ENCODE results near the gene RIBC1.

DNA sequence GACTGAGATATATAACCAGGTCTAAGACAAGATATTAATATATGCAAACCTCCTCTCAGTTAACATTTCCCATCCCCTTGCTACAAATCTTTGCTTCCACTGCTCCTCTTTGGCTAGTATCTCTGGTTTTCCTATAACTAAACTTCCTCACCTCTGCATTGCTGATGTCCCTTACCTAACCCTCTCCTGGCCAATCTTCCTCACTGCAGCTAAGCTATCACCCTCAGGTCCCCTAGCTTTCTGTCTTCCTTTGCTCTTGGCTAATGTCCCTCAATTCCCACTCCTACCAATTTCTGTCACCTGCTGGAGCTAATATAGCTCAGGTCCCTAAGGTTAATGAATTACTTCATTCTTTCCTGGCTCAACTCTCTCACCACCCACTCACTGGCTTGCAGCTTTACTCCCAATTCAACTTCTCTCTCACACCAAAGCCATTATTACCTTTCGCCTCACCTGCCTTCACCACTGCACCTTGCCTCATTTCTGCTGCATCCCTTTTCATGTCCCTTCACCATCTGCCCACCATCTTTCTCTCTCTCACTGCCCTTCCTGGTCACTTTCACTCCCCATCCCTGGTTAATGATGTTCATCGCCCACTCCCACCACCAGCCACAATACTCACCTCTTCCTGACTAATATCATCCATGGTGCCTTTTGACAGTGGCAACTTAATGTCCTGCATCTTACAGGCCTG, 26.9 kb upstream of the RIBC1 start:
- TF ChIP-seq TAF1 (IDR thresholded peaks at IDR 0.05; ENCODE audit: low read depth) (no peak), EP300 (IDR thresholded peaks at IDR 0.05; ENCODE audit: borderline replicate concordance) (no peak), CEBPB (IDR thresholded peaks at IDR 0.05) (no peak)
- TF ChIP-seq, protein P1, sequence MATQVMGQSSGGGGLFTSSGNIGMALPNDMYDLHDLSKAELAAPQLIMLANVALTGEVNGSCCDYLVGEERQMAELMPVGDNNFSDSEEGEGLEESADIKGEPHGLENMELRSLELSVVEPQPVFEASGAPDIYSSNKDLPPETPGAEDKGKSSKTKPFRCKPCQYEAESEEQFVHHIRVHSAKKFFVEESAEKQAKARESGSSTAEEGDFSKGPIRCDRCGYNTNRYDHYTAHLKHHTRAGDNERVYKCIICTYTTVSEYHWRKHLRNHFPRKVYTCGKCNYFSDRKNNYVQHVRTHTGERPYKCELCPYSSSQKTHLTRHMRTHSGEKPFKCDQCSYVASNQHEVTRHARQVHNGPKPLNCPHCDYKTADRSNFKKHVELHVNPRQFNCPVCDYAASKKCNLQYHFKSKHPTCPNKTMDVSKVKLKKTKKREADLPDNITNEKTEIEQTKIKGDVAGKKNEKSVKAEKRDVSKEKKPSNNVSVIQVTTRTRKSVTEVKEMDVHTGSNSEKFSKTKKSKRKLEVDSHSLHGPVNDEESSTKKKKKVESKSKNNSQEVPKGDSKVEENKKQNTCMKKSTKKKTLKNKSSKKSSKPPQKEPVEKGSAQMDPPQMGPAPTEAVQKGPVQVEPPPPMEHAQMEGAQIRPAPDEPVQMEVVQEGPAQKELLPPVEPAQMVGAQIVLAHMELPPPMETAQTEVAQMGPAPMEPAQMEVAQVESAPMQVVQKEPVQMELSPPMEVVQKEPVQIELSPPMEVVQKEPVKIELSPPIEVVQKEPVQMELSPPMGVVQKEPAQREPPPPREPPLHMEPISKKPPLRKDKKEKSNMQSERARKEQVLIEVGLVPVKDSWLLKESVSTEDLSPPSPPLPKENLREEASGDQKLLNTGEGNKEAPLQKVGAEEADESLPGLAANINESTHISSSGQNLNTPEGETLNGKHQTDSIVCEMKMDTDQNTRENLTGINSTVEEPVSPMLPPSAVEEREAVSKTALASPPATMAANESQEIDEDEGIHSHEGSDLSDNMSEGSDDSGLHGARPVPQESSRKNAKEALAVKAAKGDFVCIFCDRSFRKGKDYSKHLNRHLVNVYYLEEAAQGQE (IDR thresholded peaks at IDR 0.05; ENCODE audit: low read depth), result no peak
- TF ChIP-seq, protein P2, sequence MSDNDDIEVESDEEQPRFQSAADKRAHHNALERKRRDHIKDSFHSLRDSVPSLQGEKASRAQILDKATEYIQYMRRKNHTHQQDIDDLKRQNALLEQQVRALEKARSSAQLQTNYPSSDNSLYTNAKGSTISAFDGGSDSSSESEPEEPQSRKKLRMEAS (IDR thresholded peaks at IDR 0.05), result no peak

All from Ishikawa (cell line).